GM19099 (cell line): ENCODE results near the gene CCDC192.

Source experiments
- POLR2A ChIP-seq: IDR thresholded peaks from 3 replicates; pipeline ENCODE4 v1.6.1; 2011; ENCODE audit warnings: low read depth; ENCODE audit not compliant: insufficient read length; ENCODE audit errors: extremely low read depth

Gene CCDC192

GRCh38 chr5:127813633-127814587 lies 110.7 kb downstream of the CCDC192 start:
- no peak for TF ChIP-seq POLR2A

DNA sequence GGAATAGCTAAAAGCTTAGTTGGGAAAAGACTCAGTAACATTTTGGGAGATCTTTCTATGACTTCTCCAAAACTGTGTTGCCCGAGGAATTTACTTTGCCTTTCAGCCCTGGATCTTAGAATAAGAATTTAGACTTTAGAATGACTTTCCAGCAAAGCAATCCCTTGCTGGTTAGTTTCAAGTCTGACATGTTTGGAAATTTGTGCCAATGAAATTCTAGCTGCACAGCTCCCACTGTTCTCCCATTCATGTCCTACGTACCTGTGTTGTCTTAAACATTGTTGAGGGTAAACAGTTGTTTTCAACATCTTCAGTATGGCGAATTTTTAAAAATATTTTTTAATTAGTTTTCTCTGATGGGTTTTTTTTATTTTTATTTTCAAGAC lies 111.4 kb downstream of the CCDC192 start:
- TF ChIP-seq POLR2A, result no peak

DNA sequence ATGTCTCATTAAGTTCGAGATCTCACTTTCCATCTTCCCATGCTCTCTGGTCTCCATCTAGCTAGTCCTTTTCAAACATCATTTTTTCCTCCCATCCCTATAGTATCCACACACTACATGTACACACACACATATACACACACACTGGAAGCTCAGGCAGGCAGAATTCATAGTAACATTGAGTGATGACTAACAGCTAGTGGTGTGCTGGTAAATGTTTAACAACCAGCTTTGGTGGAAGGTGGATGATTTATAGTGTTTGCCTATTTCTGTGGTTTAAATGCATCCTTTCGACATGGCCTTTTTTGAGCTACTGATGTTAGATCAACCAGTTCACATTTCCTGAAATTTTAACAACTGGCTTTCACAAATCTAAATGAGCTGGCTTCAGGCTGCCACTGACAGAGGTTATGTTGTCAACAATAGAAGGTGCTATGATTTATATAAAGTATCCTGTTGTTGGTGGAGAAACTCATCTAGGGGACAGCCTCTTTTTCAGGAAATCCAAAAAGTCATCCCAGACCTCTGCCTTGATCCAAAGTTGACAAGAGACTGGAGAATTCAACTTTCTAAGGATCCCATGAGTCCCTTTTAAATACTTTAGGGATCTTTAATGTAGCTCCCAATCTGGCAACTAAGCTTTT lies 117.8 kb downstream of the CCDC192 start:
- TF ChIP-seq POLR2A, result no peak

- TF ChIP-seq POLR2A, result no peak
Measured at GRCh38 chr5:127821896-127822295, 118.7 kb downstream of the CCDC192 start.

DNA sequence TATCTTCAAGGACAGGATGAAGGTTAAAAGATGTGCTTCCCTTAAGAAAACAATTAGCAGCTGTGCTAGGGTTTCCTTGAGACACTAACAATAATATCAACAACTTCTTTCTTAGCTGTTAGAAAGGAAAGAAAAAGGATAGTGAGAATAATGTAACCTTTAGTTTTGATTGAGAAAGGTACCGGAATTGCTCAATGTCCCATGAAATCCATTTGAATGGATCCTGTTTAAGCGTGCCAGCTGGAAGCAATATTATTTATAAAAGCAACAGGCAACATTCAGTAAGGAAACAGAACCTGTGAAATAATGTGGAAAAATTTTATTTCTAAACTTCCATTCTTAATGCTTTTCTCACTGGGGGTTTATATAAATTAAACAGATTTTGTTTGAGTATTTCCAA lies 120.9 kb downstream of the CCDC192 start:
- TF ChIP-seq POLR2A, result no peak

DNA sequence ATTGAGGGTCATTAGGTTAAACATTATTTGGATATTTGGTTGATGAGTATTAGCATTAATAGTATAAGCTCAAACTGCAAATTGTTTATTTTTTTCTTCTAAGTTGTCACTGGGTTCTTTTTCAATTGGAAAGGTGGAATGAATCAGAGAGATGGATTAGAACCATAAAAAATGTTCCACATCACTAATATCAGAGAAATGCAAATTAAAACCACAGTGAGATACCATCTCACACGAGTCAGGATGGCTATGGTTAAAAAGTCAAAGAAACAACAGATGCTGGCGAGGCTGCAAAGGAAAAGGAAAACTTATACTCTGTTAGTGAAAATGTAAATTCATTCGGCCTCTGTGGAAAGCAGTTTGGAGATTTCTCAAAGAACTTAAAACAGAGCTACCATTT lies 122.8 kb downstream of the CCDC192 start:
- TF ChIP-seq POLR2A, result no peak

- TF ChIP-seq POLR2A, result no peak
Measured at GRCh38 chr5:127827451-127827850, 124.3 kb downstream of the CCDC192 start.

- TF ChIP-seq POLR2A, result no peak
Measured at GRCh38 chr5:127830157-127830556, 127.0 kb downstream of the CCDC192 start.

DNA sequence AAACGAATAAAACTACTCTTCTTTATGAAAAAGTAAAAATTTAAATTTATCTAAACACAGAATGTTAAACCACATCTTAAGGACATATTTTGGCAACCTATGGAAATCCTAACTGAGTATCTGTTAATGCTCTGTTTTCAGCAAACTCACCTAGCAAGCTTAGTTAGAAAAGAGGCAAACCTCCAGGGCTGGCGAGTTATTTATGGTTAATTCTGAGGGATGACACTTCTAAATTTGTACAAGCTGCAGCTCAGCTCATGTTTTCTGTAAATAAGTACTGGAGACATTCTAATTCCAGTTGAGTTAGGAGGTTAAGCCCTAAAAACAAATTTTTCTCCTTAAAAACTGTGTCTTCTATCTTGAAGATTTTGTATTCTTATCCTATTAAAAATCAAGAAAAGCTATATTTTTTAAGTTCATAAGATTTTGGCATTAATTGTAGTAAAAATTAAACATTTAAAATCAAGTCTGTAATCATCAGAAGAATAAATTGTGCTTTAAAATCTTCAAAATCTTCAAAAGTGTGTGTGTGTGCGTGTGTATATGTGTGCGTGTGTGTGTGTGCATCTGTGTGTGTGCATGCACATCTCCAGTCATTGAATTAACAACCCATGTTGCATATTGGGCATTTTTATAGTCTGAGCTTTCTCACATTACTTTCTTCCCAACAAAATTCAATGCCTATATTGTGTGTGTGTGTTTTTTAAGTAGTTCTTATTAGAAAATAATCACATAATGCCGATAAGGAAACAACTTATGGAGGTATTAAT lies 127.8 kb downstream of the CCDC192 start:
- TF ChIP-seq POLR2A, result no peak

DNA sequence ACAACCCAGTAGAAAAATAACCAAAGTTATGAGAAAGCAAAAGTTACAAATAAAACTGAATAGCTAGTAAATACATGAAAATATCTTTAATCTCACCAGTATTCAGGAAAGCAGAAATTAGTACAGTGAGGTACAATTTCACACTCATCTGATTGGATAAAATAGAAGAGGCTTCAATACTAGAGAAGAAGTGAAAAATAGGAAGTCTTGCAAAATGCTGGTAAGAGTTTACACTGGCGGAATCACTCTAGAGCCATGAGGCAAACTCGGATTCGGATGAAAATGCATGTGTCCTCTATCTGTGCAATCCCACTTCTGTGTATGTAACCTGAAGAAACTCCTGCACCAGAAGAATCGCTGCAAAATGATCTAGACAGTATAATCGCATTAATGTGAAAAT lies 128.9 kb downstream of the CCDC192 start:
- no peak for TF ChIP-seq POLR2A

DNA sequence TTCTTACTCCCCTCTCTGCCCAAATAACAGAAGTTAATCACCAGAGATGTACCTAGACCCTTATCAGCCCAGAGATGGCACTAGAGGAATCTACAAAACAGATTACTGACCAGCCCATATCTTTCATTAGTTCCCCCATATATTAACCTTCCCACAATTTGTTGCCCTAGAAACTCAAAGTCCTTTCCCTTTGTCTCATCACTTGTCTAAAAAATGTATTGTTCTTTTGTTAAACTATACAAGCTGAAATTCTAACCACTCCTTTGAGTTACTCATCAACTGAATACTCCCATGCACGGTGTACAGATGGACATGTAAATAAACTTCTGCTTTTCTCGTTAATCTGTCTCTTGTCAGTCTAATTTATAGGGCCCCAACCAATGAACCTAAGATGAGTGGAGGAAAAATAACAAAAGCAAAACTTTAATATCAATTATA lies 130.9 kb downstream of the CCDC192 start:
- TF ChIP-seq POLR2A, result no peak

DNA sequence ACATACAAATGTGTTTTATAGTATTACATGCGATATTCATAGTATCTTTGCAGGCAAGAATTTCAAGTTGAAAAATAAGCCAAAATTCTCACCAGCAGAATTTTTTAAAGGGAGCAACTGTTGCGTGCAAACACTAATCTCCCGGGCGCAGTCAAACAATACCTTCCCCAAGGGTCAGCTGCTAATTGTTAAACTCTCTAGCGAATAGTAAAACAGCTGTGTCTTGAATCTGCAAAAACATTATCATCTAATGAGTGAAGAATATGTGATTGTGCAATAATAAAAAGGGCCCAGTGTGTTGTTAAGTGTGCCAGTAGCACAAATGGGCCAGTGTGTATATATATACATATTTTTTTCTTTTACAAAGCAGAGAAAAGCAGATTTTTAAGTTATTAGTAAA lies 131.4 kb downstream of the CCDC192 start:
- TF ChIP-seq POLR2A, result no peak

GRCh38 chr5:127838661-127839060 lies 135.5 kb downstream of the CCDC192 start:
- TF ChIP-seq POLR2A, result no peak

GRCh38 chr5:127839072-127839471 lies 135.9 kb downstream of the CCDC192 start:
- TF ChIP-seq POLR2A, result no peak

- no peak for TF ChIP-seq POLR2A
Measured at GRCh38 chr5:127839496-127840197, 136.5 kb downstream of the CCDC192 start.
